Adipocyte (in vitro differentiated cells): ENCODE results near the gene MIEN1.
A peak's percentile ranks its signal among the peaks of the same experiment; 100 is the strongest.

Experiments used
- DNase-seq: peaks from one replicate; pipeline ENCODE4 v3.0.0-alpha.2; 2015; ENCODE audit warnings: low read depth
- H3K27me3 ChIP-seq: replicated peaks from 2 replicates; pipeline ENCODE4 v1.7.0; 2013; ENCODE audit warnings: mild to moderate bottlenecking, low read length, moderate library complexity; ENCODE audit not compliant: control insufficient read depth, insufficient read depth
- H3K36me3 ChIP-seq: 2 replicates; pipeline ENCODE4 v1.7.0; 2013; ENCODE audit warnings: low read length, mild to moderate bottlenecking, moderate library complexity; ENCODE audit not compliant: control insufficient read depth, insufficient read depth, severe bottlenecking
- H3K4me1 ChIP-seq: 2 replicates; pipeline ENCODE4 v1.7.0; 2013; ENCODE audit warnings: mild to moderate bottlenecking, low read length, moderate library complexity; ENCODE audit not compliant: control insufficient read depth, insufficient read depth
- H3K4me3 ChIP-seq: 2 replicates; pipeline ENCODE4 v1.7.0; 2013; ENCODE audit warnings: mild to moderate bottlenecking, low read length, moderate library complexity
- H3K9ac ChIP-seq: 2 replicates; pipeline ENCODE4 v1.7.0; 2013; ENCODE audit warnings: mild to moderate bottlenecking, low read length, moderate library complexity
- H3K9me3 ChIP-seq: 2 replicates; pipeline ENCODE4 v1.7.0; 2013; ENCODE audit warnings: mild to moderate bottlenecking, low read length, moderate library complexity; ENCODE audit not compliant: control insufficient read depth

MIEN1 gene

DNA sequence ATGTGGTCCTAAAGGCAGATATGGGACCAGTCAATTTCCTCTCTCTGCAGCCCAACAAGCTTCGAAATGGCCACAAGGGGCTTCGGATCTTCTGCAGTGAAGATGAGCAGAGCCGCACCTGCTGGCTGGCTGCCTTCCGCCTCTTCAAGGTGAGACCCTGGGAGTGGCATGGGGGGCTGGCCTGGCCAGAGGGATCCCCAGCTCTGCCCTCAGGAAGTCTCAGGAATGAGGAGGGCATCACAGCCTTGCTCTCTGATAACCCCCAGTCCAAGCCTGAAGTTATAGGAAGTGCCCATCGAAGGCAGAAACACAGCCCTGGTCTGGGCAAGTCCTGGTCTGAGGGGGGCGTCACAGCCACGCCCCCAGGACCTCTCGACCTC is 14.5 kb upstream of the MIEN1 start:
- Histone ChIP-seq H3K4me3 (no peak overlapping the region), H3K9ac (no peak overlapping the region), H3K9me3 (no peaks in the 10 kb centered on the region), H3K36me3 (no peaks in the 10 kb centered on the region), H3K27me3 (peaks cover 9% of the 10 kb centered on the region), H3K4me1 (no peaks in the 10 kb centered on the region)
- no peak for DNase-seq

DNA sequence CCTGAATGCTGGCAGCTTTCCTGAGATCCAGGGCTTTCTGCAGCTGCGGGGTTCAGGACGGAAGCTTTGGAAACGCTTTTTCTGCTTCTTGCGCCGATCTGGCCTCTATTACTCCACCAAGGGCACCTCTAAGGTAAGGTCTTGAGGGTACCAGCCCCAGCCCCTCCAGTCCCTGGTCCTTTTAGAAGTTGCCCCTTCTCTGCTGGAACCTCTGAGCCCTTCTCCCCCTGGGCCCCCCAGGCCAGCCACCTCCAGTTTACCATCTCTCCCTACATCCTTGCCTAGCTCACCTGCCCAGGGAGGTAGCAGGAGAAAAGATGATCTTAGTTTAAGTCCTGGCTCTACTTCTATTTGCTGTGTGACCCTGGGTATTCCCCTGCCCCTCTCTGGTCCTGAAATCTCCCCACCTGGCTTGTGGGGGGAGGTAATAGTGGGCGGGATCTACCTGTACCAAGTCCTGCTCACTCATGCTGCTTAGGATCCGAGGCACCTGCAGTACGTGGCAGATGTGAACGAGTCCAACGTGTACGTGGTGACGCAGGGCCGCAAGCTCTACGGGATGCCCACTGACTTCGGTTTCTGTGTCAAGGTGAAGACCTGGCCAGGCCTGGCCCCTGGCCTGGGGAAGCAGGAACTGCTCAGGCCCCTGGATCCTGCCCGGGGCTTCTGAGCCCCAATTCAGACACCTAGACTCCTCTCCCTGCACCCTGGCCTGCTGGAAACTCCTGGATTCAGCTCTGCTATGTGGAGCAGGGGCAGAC is 13.9 kb upstream of the MIEN1 start:
- H3K9ac ChIP-seq = no peak overlapping the region
- peaks cover 9% of the 10 kb centered on the region for H3K27me3 ChIP-seq
- H3K4me3 ChIP-seq = no peak overlapping the region
- no peaks in the 10 kb centered on the region for H3K4me1 ChIP-seq
- no peak for DNase-seq
- H3K36me3 ChIP-seq = no peaks in the 10 kb centered on the region
- no peaks in the 10 kb centered on the region for H3K9me3 ChIP-seq

DNA sequence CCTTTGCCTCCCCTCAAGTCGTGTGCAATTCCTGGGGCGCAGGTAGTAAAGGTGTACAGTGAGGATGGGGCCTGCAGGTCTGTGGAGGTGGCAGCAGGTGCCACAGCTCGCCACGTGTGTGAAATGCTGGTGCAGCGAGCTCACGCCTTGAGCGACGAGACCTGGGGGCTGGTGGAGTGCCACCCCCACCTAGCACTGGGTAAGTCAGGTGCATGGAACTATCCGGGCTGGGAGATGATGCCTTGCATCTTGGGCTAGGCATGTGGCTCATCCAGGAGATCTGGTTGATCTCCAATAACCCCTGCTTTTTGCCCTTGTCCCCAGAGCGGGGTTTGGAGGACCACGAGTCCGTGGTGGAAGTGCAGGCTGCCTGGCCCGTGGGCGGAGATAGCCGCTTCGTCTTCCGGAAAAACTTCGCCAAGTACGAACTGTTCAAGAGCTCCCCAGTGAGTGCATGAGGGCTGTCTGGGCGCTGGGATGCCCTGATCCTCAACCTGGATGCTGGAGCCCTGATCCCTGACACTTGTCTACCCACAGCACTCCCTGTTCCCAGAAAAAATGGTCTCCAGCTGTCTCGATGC is 12.6 kb upstream of the MIEN1 start:
- DNase-seq = no peak
- Histone ChIP-seq H3K27me3 (peaks cover 11% of the 10 kb centered on the region), H3K4me3 (no peak overlapping the region), H3K9me3 (no peaks in the 10 kb centered on the region), H3K36me3 (no peaks in the 10 kb centered on the region), H3K9ac (no peak overlapping the region), H3K4me1 (no peaks in the 10 kb centered on the region)

DNA sequence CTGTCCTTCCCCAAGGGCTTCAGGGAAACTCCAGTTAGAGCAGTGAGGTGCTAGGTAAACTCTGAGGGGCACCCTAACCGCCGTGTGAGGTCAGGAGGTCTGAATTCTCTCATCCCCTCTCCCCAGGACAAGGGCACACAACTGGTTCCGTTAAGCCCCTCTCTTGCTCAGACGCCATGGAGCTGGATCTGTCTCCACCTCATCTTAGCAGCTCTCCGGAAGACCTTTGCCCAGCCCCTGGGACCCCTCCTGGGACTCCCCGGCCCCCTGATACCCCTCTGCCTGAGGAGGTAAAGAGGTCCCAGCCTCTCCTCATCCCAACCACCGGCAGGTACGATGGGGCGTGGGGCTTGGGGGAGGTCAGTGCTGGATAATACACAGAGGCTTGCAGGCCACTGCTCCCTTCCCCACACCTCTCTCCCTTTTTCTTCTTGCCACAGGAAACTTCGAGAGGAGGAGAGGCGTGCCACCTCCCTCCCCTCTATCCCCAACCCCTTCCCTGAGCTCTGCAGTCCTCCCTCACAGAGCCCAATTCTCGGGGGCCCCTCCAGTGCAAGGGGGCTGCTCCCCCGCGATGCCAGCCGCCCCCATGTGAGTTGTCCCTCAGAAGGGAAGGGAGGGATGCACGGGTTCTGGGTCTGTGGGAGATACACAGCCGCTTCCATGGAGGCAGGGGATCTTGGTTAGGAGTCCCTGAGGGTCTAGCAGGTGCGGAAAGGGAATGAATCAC is 12.0 kb upstream of the MIEN1 start:
- Histone ChIP-seq H3K9me3 (no peaks in the 10 kb centered on the region), H3K36me3 (no peaks in the 10 kb centered on the region), H3K9ac (no peak overlapping the region), H3K4me1 (no peaks in the 10 kb centered on the region), H3K27me3 (peaks cover 14% of the 10 kb centered on the region), H3K4me3 (no peak overlapping the region)
- no peak for DNase-seq

DNA sequence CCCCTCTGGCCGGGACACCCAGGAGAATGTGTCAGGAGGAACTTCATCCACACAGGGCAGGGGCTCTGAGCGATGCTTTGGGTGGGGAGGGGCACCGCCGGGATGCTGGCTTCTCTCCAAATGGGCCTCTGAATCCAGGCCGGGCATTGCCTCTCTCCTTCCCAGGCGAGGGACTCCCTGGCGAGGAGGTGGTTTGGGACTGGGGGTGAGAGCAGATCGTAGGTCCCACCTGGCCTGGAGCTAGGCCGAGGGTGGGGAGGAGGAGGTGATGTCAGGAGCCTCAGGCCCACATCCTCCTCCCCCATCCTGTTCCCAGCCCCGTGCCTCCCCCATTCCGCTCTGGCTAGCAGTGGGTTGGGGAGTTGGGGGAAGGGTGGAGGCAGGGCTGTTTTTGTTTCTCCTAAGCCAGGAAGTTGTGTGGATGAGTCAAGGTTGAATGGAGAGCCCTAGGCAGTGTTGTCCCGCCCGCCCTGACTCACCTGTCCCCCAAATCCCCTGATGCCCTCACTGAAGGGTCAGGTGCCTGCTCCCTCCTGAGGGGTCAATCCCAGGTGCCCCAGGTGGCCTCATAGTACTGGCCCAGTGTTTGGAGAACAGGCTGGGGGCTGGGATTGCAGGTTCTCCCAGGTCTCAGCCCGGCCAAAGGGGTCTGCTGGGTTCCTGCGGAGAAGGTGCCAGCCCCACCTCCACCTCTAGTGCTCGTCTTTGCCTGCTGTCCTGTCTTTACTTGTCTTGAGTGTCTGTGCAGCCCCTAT is 10.2 kb upstream of the MIEN1 start:
- H3K27me3 ChIP-seq = peaks cover 14% of the 10 kb centered on the region
- DNase-seq = no peak
- no peaks in the 10 kb centered on the region for H3K9me3 ChIP-seq
- no peak overlapping the region for H3K4me3 ChIP-seq
- no peaks in the 10 kb centered on the region for H3K36me3 ChIP-seq
- H3K4me1 ChIP-seq = no peaks in the 10 kb centered on the region
- no peak overlapping the region for H3K9ac ChIP-seq

DNA sequence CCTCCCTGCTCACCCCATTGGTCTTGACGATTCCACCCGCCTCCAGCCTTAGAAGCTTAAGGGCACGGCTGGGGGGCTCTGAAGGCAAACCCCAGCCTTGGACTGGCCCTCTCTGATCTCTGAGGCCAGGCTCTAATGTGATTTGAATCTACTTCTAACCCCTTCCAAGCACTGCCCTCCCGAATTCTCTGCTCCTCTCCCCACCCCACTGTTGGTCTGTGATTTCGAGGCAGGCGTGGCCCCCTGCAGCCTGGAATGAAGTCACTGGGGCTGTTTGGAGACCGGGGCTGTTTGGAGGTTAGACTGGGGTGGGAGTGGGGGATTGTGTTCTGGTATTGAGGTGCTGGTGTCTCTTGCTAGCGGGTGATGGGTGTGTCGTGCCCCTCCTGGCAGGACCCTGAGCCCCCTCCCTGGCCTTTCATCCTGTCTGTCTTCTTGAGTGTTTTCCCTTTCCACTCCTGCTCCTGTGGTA is 9.6 kb upstream of the MIEN1 start:
- no peaks in the 10 kb centered on the region for H3K9me3 ChIP-seq
- peak overlapping the region; percentile 4 for H3K9ac ChIP-seq
- peaks cover 14% of the 10 kb centered on the region for H3K27me3 ChIP-seq
- DNase-seq = no peak
- H3K4me3 ChIP-seq = no peak overlapping the region
- H3K36me3 ChIP-seq = no peaks in the 10 kb centered on the region
- H3K4me1 ChIP-seq = no peaks in the 10 kb centered on the region

DNA sequence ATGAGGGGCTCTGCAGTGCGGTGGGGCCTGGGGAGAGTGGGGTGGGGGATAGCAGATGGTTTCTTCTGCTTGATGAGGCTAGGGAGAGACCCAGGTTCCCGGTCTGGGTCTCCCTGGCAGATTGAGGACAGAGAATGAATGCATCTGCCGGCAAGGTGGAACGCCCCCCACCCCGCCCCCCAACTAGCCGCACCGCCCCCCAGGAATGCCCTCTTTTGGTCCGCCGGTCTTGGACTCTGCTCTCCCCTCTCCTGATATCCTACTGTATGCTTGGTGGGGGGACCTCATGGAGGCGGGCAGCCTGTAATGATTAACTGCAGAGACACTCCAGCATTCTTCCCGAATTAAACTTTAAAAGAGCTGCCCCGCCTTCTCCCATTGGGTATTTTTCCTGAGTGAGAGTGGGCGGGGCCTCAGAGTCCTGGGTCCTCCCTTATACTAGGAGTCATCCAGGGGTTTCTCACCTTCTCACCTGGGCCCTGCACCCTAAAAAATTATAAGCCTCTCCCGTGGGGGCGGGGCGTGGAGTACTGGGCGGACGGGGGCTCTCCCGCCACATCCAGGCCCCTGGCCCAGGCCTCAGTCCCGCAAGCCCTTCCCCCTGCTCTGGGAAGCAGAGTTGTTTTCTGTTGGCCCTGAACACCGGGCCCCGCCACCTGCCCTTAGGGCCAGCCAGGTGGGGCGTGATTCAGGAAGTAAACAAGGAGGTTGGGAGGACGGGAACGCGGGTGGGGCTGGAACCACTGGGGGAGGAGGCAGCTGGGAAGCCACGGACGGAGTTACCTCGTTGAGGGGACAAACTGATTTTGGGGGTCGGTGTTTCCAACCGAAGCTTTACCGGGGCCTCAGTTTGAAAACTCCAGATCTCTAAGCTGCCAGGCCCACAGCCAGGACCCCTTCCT is 8.9 kb upstream of the MIEN1 start:
- Histone ChIP-seq H3K9me3 (no peaks in the 10 kb centered on the region), H3K4me1 (no peaks in the 10 kb centered on the region), H3K4me3 (peak overlapping the region; percentile 54), H3K9ac (peak overlapping the region; percentile 4), H3K27me3 (peaks cover 12% of the 10 kb centered on the region), H3K36me3 (no peaks in the 10 kb centered on the region)
- peak; percentile 57 for DNase-seq

DNA sequence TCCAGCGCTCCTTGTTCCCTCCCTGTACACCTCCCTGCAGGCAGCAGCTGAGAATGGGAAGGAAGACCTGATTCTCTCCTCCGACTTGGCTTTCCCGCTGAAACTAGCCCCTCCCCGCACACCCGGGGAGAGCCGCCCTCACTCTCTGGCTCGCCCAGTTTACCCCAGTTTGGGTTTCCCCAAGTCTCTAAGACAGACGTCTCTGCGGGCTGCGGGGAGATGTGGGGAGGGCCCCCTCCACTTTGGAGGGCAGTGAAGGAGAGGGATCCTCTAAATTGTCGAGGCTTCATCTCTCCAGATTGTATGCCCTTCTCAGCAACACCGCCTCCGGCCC is 8.2 kb upstream of the MIEN1 start:
- Histone ChIP-seq H3K36me3 (no peaks in the 10 kb centered on the region), H3K9me3 (no peaks in the 10 kb centered on the region), H3K4me1 (no peaks in the 10 kb centered on the region), H3K4me3 (no peak overlapping the region), H3K27me3 (peaks cover 8% of the 10 kb centered on the region), H3K9ac (no peak overlapping the region)
- DNase-seq = no peak

DNA sequence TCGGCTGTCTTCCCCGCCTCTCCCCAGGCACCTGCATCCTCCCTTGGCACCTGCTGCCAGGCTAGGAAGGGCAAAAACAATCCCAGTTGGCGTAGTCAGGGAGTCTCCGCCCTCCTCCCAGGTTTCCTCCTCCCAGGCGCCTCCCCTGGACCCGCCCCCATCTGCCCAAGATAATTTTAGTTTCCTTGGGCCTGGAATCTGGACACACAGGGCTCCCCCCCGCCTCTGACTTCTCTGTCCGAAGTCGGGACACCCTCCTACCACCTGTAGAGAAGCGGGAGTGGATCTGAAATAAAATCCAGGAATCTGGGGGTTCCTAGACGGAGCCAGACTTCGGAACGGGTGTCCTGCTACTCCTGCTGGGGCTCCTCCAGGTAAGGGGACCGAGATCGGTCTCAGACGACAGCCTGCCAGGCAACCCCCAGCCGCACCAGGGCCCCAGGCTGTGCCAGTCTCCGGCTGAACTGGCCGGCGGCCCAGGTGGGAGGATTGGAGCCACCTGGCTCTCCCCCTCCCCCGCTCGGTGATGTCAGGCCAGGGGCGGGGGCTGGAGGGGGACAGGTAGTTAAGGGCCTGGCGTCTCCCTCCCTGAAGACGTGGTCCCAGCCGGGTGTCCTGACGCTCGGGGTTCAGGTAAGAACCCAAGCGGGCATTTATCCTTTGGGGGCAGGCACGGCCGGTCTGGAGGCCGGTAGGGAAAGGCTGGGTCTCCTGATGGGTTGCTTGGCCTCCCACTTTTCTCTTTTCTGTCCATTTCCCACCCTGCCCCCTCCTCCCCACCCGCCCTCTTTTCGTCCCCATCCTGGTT is 7.6 kb upstream of the MIEN1 start, which contains the start of gene GRB7:
TSS of gene GRB7 (plus strand) at position 179 of the 808 bp plus-strand sequence. CDS start 4,364 bp downstream, outside the sequence.
- no peak for DNase-seq
- peaks cover 8% of the 10 kb centered on the region for H3K27me3 ChIP-seq
- no peaks in the 10 kb centered on the region for H3K36me3 ChIP-seq
- H3K4me1 ChIP-seq = no peaks in the 10 kb centered on the region
- H3K9ac ChIP-seq = no peak within 1 kb of the TSS
- H3K9me3 ChIP-seq = no peaks in the 10 kb centered on the region
- H3K4me3 ChIP-seq = no peak within 1 kb of the TSS

DNA sequence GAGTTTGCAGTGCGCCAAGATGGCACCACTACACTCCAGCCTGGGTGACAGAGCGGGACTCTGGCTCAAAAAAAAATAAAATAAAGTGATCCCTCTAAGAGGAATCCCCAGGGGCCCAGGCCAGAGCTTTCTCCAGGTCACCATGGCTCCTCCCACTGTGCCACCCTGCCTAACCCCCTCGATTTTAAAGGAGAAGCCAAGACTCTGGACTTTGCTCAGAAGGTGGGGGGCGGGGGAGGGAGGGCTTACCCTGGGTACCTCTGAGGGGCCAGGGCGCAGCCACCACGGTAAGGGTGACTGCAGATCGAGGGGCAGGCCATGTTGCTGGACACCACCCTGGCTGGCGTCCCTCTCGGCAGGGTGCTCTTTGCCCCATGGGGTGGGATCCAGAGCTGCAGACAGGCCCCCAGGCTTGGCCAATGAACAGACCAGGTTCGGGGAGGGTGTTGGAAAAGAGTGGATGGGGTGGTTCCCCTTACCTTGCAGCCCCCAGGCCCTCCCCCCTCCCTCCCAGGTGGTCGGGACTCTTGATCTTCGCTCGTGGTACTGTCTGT is 7.0 kb upstream of the MIEN1 start:
- Histone ChIP-seq H3K9me3 (no peaks in the 10 kb centered on the region), H3K4me1 (no peaks in the 10 kb centered on the region), H3K27me3 (peaks cover 8% of the 10 kb centered on the region), H3K4me3 (no peak overlapping the region), H3K36me3 (no peaks in the 10 kb centered on the region), H3K9ac (no peak overlapping the region)
- DNase-seq = no peak
